Measurements from ENCODE around the gene ELK1. TPM values are rescaled to one million over a fixed set of nuclear protein-coding genes. Genes with fewer than 3 reads are reported as not detected.

Gene ELK1
- total and polyA plus RNA-seq, 2 of the 8 experiments (the other 6 are each of a cell fraction or from before 2014, with no cell fraction given), result 31.9 to 42.2 TPM

GRCh38 chrX:47658684-47659420 is 8.5 kb upstream of the ELK1 start, which contains the start of gene UXT (continued):
- TF ChIP-seq, protein P1, sequence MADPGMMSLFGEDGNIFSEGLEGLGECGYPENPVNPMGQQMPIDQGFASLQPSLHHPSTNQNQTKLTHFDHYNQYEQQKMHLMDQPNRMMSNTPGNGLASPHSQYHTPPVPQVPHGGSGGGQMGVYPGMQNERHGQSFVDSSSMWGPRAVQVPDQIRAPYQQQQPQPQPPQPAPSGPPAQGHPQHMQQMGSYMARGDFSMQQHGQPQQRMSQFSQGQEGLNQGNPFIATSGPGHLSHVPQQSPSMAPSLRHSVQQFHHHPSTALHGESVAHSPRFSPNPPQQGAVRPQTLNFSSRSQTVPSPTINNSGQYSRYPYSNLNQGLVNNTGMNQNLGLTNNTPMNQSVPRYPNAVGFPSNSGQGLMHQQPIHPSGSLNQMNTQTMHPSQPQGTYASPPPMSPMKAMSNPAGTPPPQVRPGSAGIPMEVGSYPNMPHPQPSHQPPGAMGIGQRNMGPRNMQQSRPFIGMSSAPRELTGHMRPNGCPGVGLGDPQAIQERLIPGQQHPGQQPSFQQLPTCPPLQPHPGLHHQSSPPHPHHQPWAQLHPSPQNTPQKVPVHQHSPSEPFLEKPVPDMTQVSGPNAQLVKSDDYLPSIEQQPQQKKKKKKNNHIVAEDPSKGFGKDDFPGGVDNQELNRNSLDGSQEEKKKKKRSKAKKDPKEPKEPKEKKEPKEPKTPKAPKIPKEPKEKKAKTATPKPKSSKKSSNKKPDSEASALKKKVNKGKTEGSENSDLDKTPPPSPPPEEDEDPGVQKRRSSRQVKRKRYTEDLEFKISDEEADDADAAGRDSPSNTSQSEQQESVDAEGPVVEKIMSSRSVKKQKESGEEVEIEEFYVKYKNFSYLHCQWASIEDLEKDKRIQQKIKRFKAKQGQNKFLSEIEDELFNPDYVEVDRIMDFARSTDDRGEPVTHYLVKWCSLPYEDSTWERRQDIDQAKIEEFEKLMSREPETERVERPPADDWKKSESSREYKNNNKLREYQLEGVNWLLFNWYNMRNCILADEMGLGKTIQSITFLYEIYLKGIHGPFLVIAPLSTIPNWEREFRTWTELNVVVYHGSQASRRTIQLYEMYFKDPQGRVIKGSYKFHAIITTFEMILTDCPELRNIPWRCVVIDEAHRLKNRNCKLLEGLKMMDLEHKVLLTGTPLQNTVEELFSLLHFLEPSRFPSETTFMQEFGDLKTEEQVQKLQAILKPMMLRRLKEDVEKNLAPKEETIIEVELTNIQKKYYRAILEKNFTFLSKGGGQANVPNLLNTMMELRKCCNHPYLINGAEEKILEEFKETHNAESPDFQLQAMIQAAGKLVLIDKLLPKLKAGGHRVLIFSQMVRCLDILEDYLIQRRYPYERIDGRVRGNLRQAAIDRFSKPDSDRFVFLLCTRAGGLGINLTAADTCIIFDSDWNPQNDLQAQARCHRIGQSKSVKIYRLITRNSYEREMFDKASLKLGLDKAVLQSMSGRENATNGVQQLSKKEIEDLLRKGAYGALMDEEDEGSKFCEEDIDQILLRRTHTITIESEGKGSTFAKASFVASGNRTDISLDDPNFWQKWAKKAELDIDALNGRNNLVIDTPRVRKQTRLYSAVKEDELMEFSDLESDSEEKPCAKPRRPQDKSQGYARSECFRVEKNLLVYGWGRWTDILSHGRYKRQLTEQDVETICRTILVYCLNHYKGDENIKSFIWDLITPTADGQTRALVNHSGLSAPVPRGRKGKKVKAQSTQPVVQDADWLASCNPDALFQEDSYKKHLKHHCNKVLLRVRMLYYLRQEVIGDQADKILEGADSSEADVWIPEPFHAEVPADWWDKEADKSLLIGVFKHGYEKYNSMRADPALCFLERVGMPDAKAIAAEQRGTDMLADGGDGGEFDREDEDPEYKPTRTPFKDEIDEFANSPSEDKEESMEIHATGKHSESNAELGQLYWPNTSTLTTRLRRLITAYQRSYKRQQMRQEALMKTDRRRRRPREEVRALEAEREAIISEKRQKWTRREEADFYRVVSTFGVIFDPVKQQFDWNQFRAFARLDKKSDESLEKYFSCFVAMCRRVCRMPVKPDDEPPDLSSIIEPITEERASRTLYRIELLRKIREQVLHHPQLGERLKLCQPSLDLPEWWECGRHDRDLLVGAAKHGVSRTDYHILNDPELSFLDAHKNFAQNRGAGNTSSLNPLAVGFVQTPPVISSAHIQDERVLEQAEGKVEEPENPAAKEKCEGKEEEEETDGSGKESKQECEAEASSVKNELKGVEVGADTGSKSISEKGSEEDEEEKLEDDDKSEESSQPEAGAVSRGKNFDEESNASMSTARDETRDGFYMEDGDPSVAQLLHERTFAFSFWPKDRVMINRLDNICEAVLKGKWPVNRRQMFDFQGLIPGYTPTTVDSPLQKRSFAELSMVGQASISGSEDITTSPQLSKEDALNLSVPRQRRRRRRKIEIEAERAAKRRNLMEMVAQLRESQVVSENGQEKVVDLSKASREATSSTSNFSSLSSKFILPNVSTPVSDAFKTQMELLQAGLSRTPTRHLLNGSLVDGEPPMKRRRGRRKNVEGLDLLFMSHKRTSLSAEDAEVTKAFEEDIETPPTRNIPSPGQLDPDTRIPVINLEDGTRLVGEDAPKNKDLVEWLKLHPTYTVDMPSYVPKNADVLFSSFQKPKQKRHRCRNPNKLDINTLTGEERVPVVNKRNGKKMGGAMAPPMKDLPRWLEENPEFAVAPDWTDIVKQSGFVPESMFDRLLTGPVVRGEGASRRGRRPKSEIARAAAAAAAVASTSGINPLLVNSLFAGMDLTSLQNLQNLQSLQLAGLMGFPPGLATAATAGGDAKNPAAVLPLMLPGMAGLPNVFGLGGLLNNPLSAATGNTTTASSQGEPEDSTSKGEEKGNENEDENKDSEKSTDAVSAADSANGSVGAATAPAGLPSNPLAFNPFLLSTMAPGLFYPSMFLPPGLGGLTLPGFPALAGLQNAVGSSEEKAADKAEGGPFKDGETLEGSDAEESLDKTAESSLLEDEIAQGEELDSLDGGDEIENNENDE (IDR thresholded peaks at IDR 0.05; ENCODE audit: insufficient replicate concordance, low read length), result no peak
- TF ChIP-seq, protein P2, sequence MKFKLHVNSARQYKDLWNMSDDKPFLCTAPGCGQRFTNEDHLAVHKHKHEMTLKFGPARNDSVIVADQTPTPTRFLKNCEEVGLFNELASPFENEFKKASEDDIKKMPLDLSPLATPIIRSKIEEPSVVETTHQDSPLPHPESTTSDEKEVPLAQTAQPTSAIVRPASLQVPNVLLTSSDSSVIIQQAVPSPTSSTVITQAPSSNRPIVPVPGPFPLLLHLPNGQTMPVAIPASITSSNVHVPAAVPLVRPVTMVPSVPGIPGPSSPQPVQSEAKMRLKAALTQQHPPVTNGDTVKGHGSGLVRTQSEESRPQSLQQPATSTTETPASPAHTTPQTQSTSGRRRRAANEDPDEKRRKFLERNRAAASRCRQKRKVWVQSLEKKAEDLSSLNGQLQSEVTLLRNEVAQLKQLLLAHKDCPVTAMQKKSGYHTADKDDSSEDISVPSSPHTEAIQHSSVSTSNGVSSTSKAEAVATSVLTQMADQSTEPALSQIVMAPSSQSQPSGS (IDR thresholded peaks at IDR 0.05; ENCODE audit: low read length), result 0 out of 2 replicates have a peak, but pooled peaks have one; percentile 35
- no peak for TF ChIP-seq CBX8 (IDR thresholded peaks at IDR 0.05; ENCODE audit: borderline replicate concordance, low read depth, low read length)
- peak; percentile 48 for TF ChIP-seq SAP30 (IDR thresholded peaks at IDR 0.05; ENCODE audit: insufficient read depth, insufficient replicate concordance, low read length)
- peak; percentile 27; the same call in 1 of the 2 replicates for TF ChIP-seq E2F6 (IDR thresholded peaks at IDR 0.05)
- TF ChIP-seq SP4 (IDR thresholded peaks at IDR 0.05; ENCODE audit: low read length), result no peak; the same call in 1 of the 2 replicates
- TF ChIP-seq POLR2A (IDR thresholded peaks at IDR 0.05; ENCODE audit: control extremely low read depth in 1 of 2, low read depth in 2 of 2, low read length in 2 of 2), result peak; percentile 35 to 85
- peak; percentile 53 for TF ChIP-seq CHD2 (IDR thresholded peaks at IDR 0.05; ENCODE audit: low read length)

All from H1 (cell line).